Ammon's horn (tissue), 1 donor: Measurements from ENCODE around the gene NPHP1.
"Not testable (repeated sequence)": the region's sequence is repeated elsewhere in the genome, so short reads cannot be mapped to it uniquely, and the experiment has no call there.

ENCODE experiments used
- DNase-seq: peaks from one replicate; pipeline ENCODE4 v3.0.0-alpha.2; 2016; ENCODE audit warnings: low spot score

NPHP1 gene

DNA sequence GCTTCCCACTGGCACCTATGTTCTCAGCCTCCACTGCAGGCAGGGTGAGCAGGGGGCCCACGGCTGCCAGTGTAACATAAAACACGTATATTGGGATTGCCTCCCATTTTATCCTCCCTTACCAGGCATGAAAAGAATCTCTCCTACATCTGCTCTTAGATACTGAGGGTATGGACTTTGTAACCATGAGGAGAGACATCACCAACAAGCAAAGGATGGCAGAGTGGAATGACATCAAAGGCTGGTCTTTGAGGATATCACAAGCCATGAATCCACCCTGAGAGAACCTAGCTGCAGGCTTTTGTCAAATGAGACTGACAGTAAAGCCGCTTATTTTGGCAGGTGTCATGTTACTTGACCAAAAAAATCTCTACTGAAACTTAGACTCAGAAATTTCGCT, 7.4 kb downstream of the NPHP1 start:
- DNase-seq = no peak

DNA sequence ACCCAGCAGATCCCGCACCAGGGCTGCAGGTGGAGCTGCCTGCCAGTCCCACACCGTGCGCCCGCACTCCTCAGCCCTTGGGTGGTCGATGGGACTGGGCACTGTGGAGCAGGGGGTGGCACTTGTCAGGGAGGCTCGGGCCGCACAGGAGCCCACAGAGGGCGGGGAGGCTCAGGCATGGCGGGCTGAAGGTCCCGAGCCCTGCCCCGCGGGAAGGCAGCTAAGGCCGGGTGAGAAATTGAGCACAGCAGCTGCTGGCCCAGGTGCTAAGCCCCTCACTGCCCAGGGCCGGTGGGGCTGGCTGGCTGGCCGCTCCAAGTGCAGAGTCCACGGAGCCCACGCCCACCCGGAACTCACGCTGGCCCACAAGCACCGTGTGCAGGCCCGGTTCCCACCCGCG, 14.6 kb downstream of the NPHP1 start:
- DNase-seq = not testable (repeated sequence)

DNA sequence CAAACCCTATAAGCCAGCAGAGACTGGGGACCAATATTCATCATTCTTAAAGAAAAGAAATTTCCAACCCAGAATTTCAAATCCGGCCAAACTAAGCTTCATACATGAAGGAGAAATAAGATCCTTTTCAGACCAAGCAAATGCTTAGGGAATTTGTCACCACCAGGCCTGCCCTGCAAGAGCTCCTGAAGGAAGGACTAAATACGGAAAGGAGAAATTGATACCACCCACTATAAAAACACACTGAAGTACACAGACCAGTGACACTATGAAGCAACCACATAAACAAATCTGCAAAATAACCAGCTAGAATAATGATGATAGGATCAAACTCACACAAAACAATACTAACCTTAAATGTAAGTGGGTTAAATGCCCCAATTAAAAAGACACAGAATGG, 22.4 kb downstream of the NPHP1 start:
- no peak for DNase-seq

DNA sequence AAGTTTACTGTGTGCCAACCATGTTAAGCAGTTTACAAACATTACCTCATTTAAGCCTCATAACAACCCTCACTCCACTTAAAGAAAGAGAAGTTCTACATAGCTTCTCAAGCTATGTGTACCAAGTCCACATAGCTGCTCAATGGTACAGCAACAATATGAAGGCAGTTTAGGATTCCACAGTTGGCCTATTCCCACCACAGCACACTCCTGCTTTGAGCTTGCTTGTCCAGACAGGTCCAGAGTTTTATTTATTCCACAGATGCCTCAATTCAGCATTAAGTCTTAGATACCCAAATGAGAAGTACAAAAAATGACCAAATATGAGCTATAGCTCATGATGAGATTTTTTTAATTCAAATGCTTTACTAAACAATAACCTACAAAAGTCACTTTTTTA, 24.8 kb downstream of the NPHP1 start:
- no peak for DNase-seq

DNA sequence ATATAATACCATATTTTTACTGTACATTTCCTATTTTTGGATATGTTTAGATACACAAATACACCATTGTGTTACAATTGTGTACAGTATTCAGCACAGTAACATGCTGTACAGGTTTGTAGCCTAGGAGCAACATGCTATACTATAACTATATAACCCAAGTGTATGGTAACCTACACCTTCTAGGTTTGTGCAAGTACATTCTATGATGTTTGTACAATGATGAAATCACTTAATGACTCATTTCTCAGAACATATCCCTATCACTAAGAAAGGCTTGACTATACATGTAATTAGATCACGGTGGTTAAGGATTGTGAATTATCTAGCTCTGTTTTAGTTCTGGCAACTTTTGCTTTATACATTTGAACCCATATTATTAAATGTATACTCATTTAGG, 31.3 kb downstream of the NPHP1 start:
- DNase-seq = no peak

DNA sequence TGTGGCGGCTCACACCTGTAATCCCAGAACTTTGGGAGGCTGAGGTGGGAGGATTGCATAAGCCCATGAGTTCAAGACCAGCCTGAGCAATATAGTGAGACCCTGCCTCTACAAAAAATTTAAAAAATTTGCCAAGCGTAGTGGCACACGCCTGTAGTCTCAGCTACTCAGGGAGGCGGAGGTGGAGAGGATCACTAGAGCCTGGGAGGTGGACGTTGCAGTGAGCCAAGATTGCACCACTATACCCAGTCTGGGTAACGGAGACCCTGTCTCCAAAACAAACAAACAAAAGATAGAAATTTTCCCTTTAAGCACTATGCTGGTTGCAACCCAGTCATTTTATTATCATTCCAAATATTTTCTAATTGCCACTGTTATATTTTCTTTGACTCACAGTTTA, 32.3 kb downstream of the NPHP1 start:
- DNase-seq = no peak

DNA sequence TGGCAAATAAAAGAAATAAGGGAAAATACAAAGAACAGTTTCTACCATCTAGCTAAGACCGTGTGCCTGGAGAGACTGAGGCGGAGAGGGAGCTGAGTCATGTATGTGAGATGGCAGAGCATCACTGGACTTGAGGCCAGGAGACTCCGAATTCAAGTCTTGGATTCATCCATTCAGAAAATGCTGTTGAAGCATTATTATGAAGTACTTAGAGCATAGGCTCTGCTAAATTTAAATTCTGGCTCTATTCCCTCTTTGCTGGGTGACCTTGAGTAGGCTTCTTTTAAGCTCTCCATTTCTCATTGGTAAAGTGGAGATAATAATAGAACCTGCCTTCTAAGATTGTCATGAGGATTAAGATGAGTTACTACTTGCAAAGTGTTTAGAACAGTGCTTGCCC, 34.7 kb downstream of the NPHP1 start:
- no peak for DNase-seq

DNA sequence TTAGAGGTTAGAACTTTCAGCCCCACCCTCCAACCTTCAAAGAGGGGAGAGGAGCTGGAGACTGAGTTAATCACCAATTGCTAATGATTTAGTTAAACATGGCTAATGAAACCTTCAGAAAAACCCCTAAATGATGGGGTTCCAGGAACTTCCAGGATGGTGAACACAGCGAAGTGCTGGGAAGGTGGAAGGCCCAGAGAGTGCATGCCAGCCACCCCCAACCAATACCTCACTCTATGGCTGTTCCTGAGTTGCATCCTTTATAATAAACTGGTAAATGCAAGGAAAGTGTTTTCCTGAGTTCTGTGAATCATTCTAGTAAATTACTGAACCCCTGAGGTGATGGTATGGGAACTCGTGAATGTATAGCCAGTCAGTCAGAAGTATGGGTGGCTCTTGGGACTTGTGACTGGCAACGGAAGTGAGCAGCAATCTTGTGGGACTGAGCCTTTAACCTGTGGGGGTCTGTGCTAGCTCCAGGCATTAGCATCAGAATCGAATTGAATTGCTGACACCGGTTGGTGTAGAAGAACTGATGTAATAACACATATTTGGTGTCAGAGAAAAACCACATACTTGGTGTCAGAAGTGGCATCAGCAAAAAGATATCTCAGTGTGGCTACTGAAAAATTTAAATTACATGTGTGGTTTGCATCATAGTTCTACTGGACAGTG, 37.4 kb downstream of the NPHP1 start:
- no peak for DNase-seq

DNA sequence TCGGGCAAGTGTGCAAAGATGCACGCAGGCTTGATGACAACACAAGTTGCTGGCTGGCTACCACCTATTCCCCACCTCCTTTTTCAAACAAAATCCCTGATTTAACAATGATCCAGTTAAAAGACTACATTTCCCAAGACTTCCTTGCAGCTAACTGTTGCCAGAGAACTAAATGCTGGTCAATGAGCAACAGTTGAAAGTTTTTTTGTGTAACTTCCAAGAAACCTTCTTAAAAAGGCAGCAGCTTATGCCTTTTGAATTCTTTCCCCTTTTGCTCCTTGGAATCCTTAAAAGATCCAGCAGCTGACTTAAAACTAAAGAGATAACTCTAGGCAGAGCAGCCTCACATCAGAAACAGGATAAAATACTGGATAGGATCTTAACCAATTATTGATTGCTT, 38.5 kb downstream of the NPHP1 start:
- no peak for DNase-seq

DNA sequence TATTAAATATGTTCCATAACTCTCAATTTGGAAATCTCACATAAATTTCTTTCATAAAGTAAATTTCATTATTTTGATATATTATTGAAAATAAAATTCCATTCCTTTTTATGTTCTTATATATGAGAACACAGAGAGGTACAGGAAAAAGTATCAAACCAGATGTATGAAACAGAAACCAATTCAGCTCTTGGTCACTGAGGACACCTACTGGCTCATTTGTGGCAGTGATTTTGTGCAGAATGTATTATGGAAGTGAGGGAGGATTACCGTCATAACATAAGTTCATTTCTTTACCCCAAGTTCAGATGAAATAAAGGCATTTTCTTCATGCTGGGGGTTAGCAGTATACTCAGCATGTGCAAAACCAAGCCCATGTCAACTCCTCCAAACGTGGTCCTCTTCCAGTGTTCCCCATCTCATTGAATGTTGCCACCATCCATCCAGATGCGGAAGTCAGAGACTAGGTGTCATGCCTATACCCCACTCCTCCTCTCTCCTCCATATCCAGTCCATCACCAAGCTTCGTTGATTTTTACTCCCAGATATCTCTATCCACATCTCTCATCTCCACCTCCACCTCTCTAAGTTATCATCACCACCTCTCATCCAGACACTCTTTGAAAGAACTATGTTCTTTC, 47.5 kb downstream of the NPHP1 start:
- peak; percentile 67 for DNase-seq

DNA sequence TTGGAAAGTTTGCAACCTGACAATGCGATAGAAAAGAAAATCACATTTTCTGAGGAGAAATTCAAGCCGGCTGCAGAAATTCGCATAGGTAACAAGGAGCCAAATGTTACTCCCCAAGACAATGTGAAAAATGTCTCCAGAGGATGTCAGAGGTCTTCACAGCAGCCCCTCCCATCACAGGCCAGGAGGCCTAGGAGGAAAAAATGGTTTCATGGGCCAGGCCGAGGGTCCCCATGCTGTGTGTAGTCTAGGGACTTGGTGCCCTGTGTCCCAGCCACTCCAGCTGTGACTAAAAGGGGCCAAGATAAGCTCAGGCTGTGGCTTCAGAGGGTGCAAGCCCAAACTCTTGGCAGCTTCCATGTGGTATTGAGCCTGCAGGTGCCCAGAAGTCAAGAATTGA, 50.0 kb downstream of the NPHP1 start:
- DNase-seq = not testable (repeated sequence)

DNA sequence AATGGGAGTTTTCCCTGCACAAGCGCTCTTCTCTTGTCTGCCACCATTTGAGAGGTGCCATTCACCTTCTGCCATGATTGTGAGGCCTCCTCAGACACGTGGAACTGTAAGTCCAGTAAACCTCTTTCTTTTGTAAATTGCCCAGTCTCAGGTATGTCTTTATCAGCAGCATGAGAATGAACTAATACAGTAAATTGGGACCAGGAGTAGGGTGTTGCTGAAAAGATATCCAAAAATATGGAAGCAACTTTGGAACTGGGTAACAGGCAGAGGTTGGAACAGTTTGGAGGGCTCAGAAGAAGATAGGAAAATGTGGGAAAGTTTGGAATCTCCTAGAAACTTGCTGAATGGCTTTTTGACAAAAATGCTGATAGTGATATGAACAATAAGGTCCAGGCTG, 50.6 kb downstream of the NPHP1 start:
- DNase-seq = not testable (repeated sequence)

DNA sequence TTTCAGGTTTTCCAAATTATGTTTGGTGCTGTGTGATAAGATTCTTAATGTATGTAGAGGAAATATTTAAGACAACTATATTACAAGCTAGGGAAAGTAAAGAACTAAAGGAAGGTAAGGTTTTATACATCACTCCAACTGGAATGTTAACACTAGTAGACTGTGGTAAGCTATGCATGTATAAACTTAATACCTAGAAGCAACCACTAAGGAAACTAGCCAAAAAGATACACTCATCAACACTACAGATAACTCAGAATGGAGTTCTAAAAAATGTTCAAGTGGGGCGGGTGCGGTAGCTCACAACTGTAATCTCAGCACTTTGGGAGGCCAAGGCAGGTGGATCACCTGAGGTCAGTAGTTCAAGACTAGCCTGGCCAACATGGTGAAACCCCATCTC, 51.4 kb downstream of the NPHP1 start:
- DNase-seq = no peak

DNA sequence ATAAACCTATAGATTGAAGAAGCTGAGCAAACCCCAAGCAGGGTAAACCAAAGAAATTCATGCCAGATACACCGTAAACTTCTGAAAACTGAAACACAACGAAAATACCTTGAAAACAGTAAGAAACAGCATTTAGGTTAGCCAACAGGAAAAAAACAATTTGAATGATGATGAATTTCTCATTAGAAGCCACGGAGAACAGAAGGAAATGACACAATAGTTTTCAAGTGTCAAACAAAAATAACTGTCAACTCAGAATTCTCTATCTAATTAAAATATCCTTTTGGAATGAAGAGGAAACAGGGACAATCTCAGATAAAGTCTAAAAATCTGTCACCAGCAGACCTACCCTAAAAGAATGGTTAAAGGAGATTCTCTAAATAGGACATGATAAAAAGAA, 51.9 kb downstream of the NPHP1 start:
- no peak for DNase-seq

DNA sequence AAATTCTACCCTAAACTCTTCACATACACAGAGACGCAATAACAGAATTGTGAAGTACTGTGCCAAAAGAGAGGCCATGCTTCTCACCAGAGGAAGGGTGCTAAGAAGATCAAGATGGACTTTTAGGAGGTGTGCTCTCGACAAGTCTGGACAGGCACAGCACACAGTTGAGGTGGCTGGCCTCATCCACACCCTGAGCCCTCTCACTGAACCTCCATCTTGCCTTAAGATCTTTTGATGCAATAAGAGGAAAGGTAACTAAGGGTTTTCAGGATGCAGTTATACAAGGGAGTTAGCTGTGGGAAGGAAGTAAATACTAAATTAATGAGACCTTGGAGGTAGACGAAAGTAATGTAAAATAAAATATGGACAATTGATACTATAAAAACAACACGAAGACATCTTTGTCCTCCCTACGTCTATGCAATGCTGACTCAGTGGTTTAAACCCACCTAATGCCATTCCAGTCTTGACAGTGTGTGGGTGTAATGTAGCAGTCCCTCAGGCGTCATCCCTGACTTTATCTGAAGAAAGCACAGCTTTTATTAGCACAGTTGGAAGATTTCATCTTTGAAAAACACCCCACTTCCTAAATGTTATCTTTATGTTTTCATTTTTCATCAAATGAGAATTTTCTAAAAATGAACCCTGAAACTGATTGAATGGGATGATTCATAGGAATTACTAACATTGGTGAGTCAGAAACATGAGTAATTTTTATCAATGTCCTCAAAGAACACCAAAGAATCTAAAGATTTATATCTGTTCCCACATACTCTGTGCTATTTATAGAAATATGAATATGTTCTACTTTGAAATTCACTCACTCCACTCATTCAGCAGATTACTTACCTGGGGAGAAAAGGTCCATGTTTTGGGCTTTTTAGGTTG, 55.2 kb downstream of the NPHP1 start:
- DNase-seq = no peak

DNA sequence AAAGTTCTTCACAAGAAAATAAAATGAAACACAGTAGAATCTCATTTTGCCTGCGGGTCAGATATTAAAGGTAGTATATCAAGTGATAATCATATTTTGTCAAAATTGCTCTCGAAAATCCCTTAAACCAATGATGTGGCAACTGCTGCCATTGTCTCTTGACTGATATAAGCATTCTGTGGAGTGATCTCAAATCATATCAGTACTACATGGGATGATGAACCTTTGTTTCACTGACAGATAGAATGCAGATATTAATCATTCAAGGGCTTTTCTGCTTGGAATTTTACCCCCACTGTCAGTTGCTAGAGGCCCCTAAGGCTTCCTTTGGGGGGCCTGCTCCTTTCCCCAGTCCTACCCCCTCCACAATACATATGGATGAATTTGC, 57.9 kb downstream of the NPHP1 start:
- DNase-seq = no peak

DNA sequence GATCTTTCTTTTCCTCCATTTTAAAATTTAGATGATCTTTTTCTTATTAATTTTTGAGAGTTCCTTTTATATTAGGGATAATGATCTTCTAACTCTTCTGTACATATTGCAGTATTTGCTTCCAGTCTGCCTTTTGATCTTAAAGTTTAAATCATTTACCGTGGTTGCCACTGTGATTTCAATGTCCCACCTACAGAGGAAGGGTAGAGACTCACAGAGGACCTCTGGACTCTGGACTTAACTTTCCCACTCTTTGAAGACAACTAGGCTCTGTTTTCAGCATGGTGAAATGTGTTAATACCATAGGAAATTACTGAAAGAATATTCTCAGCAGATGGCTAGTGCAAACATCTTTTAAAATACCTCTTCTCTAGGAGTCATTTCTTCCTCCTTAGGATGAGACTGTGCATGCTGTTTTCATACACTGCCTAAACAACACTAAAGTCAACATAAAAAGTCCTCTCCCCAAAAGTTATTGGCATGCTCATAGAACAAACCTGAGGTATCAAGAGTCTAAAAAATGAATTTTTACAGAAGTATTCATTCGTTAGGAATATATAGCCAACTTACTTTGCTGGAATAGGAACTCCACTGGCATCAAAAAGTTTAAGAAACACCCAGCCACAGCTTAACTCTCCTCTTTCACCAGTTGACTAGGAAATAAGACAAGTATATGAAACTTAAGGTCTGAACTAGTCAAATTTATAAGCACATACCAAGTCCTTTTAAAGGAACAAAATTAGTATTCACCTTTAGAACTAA, 58.4 kb downstream of the NPHP1 start:
- DNase-seq = no peak

DNA sequence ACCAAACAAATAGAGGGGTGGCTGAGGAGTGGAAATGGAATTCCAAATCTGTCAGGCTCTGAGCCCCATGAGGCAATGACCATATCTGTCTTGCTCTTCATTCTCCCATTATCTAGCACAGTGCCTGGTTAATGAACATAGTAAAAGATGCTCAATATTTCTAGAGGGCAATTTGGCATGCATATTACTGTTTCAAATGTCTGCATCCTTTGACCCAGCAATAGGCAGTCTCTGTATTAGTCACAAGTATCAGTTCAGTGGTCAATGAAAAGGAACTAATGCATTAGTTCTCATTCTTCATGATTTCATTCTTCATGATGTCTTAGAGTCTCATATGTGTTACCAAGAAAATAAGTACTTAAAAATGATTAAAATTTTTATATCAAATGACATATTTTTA, 60.8 kb downstream of the NPHP1 start:
- DNase-seq = no peak

DNA sequence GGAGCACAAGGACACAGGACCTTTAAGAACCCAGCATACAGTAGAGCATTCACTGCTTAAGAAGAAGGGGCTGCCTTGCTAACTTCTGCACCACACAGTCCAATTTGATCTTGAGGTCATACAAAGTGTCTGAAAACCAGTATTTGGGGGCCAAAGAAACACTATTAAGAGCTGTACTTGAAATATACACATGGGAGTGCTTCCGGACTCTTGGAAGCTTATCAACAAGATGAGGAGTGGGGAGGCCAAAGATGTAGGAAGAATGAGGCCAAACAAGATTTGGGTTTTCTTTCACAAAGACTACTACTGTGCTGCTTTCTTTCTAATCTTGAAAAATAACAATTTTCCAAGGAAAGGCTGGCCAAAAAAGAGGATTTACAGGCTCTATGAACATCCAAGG, 64.4 kb downstream of the NPHP1 start:
- no peak for DNase-seq

DNA sequence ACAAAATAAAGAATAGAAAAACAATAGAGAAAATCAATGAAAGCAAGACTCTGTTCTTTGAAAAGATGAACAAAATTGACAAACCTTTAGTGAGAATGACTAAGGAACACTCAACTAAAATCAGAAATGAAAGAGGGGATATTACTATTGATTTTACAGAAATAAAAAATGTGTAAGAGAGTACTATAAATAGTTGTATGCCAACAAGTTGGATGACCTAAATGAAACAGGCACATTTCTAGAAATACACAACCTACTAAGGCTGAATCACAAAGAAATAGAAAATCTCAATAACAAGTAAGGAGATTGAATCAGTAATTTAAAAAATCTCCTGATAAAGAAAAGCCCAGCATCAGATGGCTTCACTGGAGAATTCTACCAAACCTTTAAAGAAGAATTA, 70.8 kb downstream of the NPHP1 start:
- DNase-seq = no peak

DNA sequence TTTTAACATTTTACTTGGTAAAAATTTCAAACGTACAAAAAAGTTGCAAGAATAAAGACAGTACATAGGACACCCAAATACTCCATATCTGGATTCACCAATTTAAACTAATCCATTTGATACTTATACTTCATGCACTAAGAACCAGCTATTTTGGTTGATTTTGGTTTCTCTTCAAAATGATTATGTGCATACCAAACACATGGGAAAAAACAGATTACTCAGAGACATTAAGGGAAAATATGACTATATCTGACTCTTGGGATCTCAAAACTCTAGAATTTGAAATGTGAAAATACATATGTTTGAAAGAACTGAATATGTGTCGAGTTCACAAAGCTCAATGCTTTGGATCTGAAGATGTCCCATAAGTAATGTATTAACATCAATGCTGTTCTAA, 73.6 kb downstream of the NPHP1 start:
- no peak for DNase-seq

DNA sequence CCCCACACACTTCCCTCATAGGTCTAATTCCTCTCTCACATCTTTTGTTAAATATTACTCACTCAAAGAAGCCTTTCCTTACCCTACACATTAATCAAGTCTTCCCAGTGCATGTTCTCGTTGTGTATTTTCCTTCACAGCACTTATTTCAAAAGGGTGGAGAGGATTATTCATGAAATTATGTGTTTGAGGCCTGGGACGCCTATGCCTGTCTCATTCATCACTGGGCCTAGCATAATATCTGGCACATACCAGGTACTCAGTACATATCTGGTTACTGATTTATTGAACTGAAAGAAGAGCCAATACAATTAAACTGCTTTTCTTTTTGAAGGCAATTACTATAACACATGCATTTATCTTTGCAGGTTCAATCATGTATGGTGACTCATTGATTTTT, 74.1 kb downstream of the NPHP1 start:
- DNase-seq = no peak
